HepG2 (cell line): ENCODE results near the gene ADGRD1. TPM values are rescaled to one million over a fixed set of nuclear protein-coding genes. Genes with fewer than 3 reads are reported as not detected.
A peak's percentile ranks its signal among the peaks of the same experiment; 100 is the strongest.

Source experiments
- BORCS8-MEF2B ChIP-seq: sonication (generic); formaldehyde crosslinking; IDR thresholded peaks from 2 replicates; pipeline ENCODE4 v1.8.0; 2022; ENCODE audit warnings: mild to moderate bottlenecking, missing genetic modification reagents
- DR1 ChIP-seq: sonication (generic); formaldehyde crosslinking; IDR thresholded peaks from 2 replicates; pipeline ENCODE4 v1.8.0; 2021; ENCODE audit warnings: mild to moderate bottlenecking, missing genetic modification reagents, inconsistent platforms
- EEA1 ChIP-seq: sonication (generic); formaldehyde crosslinking; IDR thresholded peaks from 2 replicates; pipeline ENCODE4 v1.5.1; 2020; ENCODE audit warnings: mild to moderate bottlenecking, missing genetic modification reagents, borderline replicate concordance
- ETS1 ChIP-seq: sonication (generic); formaldehyde crosslinking; IDR thresholded peaks from 2 replicates; pipeline ENCODE4 v1.4.0; 2020; ENCODE audit warnings: missing genetic modification reagents
- HDAC6 ChIP-seq: fragments of 200-600 bp; sonication (generic); IDR thresholded peaks from 2 replicates; pipeline ENCODE4 v1.7.0; 2017; ENCODE audit warnings: mild to moderate bottlenecking, antibody characterized with exemption, low read length, low read depth
- IRX3 ChIP-seq: sonication (generic); formaldehyde crosslinking; IDR thresholded peaks from 2 replicates; pipeline ENCODE4 v1.8.1; 2023; ENCODE audit warnings: mild to moderate bottlenecking, low read depth, missing genetic modification reagents, borderline replicate concordance
- MTF1 ChIP-seq: sonication (generic); formaldehyde crosslinking; IDR thresholded peaks from 2 replicates; pipeline ENCODE4 v1.5.0; 2020; ENCODE audit warnings: missing genetic modification reagents
- MYPOP ChIP-seq: sonication (generic); formaldehyde crosslinking; IDR thresholded peaks from 2 replicates; pipeline ENCODE4 v1.8.1; 2023; ENCODE audit warnings: mild to moderate bottlenecking, moderate library complexity, missing genetic modification reagents
- NCOA1 ChIP-seq: sonication (generic); formaldehyde crosslinking; IDR thresholded peaks from 2 replicates; pipeline ENCODE4 v1.9.0; 2021; ENCODE audit warnings: missing genetic modification reagents
- NFRKB ChIP-seq: fragments of 450-650 bp; IDR thresholded peaks from 2 replicates; pipeline ENCODE4 v1.6.1; 2017
- PHF20 ChIP-seq: sonication (generic); formaldehyde crosslinking; IDR thresholded peaks from 2 replicates; pipeline ENCODE4 v1.5.0; 2020; ENCODE audit warnings: mild to moderate bottlenecking, missing genetic modification reagents
- TEAD3 ChIP-seq: optimal IDR thresholded peaks from 2 replicates; pipeline ENCODE3; 2016; ENCODE audit warnings: borderline replicate concordance
- YEATS4 ChIP-seq: sonication (generic); formaldehyde crosslinking; IDR thresholded peaks from 2 replicates; pipeline ENCODE4 v1.4.0; 2020; ENCODE audit warnings: missing genetic modification reagents, borderline replicate concordance
- ZNF256 ChIP-seq: sonication (generic); formaldehyde crosslinking; conservative IDR thresholded peaks from 2 replicates; pipeline ENCODE4 v1.4.0; 2020; ENCODE audit warnings: missing genetic modification reagents
- ZNF280D ChIP-seq: sonication (generic); formaldehyde crosslinking; IDR thresholded peaks from 2 replicates; pipeline ENCODE4 v1.5.1; 2020; ENCODE audit warnings: mild to moderate bottlenecking, missing genetic modification reagents
- ZNF317 ChIP-seq: sonication (generic); formaldehyde crosslinking; IDR thresholded peaks from 2 replicates; pipeline ENCODE4 v1.5.0; 2020; ENCODE audit warnings: mild to moderate bottlenecking, missing genetic modification reagents
- ZNF407 ChIP-seq: sonication (generic); formaldehyde crosslinking; IDR thresholded peaks from one replicate; pipeline ENCODE4 v1.5.1; 2020; ENCODE audit warnings: mild to moderate bottlenecking, missing genetic modification reagents; ENCODE audit errors: not compliant biosample characterization
- polyA plus RNA-seq, 8 experiments: library from polyadenylated mRNA; depleted of rRNA in 3 of 8; stranded (reverse) in 7 of 8; unstranded in 1 of 8; fragments of >200 nt; fragmentation: Illumina TruSeq in 4 of 8; extraction: Trizol in 4 of 8; gene quantifications; 2 replicates each; pipeline versions ENCODE4 v1.2.1 to v1.2.3, GENCODE V29; 2011 to 2016; ENCODE audit warnings: low read depth in 4 of 8, missing spikeins in 1 of 8, mixed read lengths in 1 of 8; ENCODE audit not compliant: insufficient read depth in 1 of 8
- total RNA-seq, 5 experiments: library from RNA; depleted of rRNA; stranded (reverse); fragments of >200 nt; fragmentation: Illumina TruSeq; extraction: Trizol; gene quantifications; 2 replicates each; pipeline ENCODE4 v1.2.3, GENCODE V29; 2016; ENCODE audit warnings: low read depth in 1 of 5

The ADGRD1 gene
- total and polyA plus RNA-seq, 2 of the 13 experiments (the other 11 are each of a cell fraction or from before 2014, with no cell fraction given): 0.46 to 12.4 TPM

GRCh38 chr12:130983328-130984017 lies 29.8 kb downstream of the ADGRD1 start (continued):
- TF ChIP-seq ZNF407: no peak
- TF ChIP-seq EEA1 (CRISPR knock-in tag): no peak
- no peak for TF ChIP-seq MTF1 (CRISPR knock-in tag)
- no peak for TF ChIP-seq YEATS4 (CRISPR knock-in tag)
- no peak; the same call in 1 of the 2 replicates for TF ChIP-seq ZNF317 (CRISPR knock-in tag)
- TF ChIP-seq BORCS8-MEF2B (CRISPR knock-in tag): no peak
- TF ChIP-seq ZNF280D: peak; percentile 77; the same call in 1 of the 2 replicates
- no peak for TF ChIP-seq ETS1
- no peak for TF ChIP-seq MYPOP
- TF ChIP-seq HDAC6: no peak
- no peak for TF ChIP-seq IRX3 (CRISPR knock-in tag)
- no peak for TF ChIP-seq NCOA1
- no peak for TF ChIP-seq NFRKB
- TF ChIP-seq DR1 (CRISPR knock-in tag): no peak
- TF ChIP-seq TEAD3 (CRISPR knock-in tag): peak; percentile 44
- TF ChIP-seq ZNF256 (CRISPR knock-in tag): no peak
- no peak for TF ChIP-seq PHF20 (CRISPR knock-in tag)
